GM12801 (cell line): Measurements from ENCODE around the gene CCDC24.

ENCODE experiments used
- CTCF ChIP-seq: IDR thresholded peaks from one replicate; pipeline ENCODE4 v1.5.1; 2011; ENCODE audit warnings: control low read depth; ENCODE audit not compliant: insufficient read length; ENCODE audit errors: extremely low read depth

CCDC24 gene

GRCh38 chr1:44010935-44011471 lies 19.6 kb downstream of the CCDC24 start:
- no peak for TF ChIP-seq CTCF

GRCh38 chr1:44012404-44012803 lies 21.0 kb downstream of the CCDC24 start:
- TF ChIP-seq CTCF = no peak

GRCh38 chr1:44012941-44013609 lies 21.7 kb downstream of the CCDC24 start:
- TF ChIP-seq CTCF = no peak

GRCh38 chr1:44013949-44014348 lies 22.6 kb downstream of the CCDC24 start:
- TF ChIP-seq CTCF = no peak

- TF ChIP-seq CTCF = no peak
Measured at GRCh38 chr1:44014365-44015104, 23.1 kb downstream of the CCDC24 start.

GRCh38 chr1:44015206-44015605 lies 23.8 kb downstream of the CCDC24 start:
- no peak for TF ChIP-seq CTCF

- no peak for TF ChIP-seq CTCF
Measured at GRCh38 chr1:44016041-44016889, 24.9 kb downstream of the CCDC24 start.
